GM19193 (cell line): ENCODE data around the gene SSBP3.

Source experiments
- POLR2A ChIP-seq: IDR thresholded peaks from 4 replicates; pipeline ENCODE4 v1.6.1; 2011; ENCODE audit not compliant: insufficient read depth, insufficient read length; ENCODE audit errors: extremely low read depth

Gene SSBP3

DNA sequence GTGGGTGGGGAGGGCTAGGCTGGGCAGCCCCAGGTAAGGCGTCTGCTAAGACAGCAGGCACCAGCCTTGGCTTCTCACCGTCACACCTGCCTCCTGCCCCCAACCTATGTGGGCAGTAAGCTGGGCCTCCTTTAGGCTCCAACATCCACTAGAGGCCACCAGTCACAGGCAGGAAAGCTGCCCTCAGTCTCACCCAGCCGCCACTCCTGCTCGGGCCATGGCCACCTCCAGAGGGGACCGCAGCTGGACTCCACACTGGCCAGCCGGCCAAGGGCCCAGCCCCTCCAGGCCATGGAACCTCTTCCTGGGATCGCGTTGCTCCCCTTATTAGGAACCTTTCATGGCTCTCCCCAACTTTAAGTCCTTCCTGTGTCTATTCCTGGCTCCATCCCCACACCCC is 131.7 kb downstream of the SSBP3 start:
- TF ChIP-seq POLR2A = no peak

GRCh38 chr1:54273795-54274163 is 132.4 kb downstream of the SSBP3 start:
- TF ChIP-seq POLR2A = no peak

DNA sequence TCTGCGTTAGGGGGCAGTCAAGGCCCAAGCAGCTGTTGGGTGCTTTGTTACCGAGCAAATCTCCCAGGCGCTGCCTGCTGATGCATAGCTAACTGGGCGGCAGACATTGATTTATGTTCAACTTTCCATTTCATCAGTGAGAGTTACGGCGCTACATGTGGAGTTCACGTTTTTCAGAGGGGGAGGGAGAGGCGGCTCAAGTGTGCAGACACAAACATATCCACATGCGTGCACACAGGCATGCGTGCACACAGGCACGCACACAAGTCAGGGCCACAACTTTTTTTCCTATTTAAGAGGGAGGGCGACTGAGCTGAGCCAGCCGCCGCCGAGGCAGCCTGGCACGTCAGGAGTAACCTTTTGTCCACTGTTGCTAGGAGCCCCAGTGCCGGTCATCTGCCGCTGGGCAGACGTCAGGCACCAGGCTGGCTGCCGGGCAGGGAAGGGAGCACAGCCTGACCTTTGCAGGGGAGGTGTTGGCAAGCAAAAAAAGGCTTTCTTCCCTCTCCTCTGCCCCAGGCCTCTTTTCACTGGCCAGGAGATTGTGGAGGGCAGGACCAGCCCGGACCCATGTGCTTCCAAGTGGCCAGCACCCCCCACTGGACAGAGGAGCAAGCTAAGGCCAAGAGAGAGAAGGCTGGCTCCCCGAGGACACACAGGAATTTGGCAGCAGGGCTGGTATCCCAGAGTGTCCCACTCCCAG is 133.0 kb downstream of the SSBP3 start:
- no peak for TF ChIP-seq POLR2A

- no peak for TF ChIP-seq POLR2A
Observed at GRCh38 chr1:54272772-54273091, 133.5 kb downstream of the SSBP3 start.

- no peak for TF ChIP-seq POLR2A
Observed at GRCh38 chr1:54272134-54272533, 134.1 kb downstream of the SSBP3 start.

DNA sequence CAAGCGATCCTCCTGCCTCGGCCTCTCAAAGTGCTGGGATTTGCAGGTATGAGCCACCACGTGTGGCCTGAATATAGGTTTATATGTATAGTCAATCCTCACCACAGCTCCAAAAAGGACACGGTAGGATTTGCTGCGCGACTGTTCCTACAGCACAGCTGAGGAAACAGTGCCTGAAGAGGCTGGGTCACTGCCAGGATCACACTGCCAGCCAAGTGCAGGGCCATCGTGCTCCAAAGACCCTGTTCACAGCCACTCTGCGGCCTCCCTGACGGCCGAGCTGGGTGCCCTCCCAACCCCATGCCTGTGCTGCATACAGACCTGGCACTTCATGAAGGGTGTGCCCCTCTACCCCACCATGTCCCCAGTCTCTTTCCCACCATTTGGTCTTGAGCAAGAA is 134.9 kb downstream of the SSBP3 start:
- no peak for TF ChIP-seq POLR2A

GRCh38 chr1:54270543-54270942 is 135.7 kb downstream of the SSBP3 start:
- no peak for TF ChIP-seq POLR2A

GRCh38 chr1:54268762-54269297 is 137.4 kb downstream of the SSBP3 start:
- TF ChIP-seq POLR2A = no peak

- TF ChIP-seq POLR2A = no peak
Observed at GRCh38 chr1:54267815-54268761, 138.1 kb downstream of the SSBP3 start.

GRCh38 chr1:54266908-54267307 is 139.3 kb downstream of the SSBP3 start:
- TF ChIP-seq POLR2A = no peak

- TF ChIP-seq POLR2A = no peak
Observed at GRCh38 chr1:54266195-54266594, 140.0 kb downstream of the SSBP3 start.

- TF ChIP-seq POLR2A = no peak
Observed at GRCh38 chr1:54265659-54266058, 140.5 kb downstream of the SSBP3 start.

DNA sequence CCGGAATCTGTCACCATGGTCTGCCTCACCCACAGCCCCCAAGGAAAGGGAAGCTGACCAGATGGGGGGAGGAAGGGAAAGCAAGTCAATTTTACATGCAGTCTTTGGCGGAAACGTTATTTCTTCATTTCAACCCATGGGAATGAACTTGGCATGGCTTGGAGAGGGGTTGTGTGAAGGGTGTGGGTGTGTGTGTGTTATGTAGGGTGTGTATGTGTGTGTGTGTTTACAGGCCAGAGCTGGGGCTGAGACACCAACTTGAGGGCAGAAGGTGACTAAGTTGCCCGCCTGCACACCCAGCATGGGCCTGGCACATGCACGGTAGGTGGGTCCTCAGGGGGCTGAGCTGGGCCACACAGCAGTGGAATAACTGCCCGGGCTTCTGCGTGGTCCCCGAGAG is 141.1 kb downstream of the SSBP3 start:
- no peak for TF ChIP-seq POLR2A

DNA sequence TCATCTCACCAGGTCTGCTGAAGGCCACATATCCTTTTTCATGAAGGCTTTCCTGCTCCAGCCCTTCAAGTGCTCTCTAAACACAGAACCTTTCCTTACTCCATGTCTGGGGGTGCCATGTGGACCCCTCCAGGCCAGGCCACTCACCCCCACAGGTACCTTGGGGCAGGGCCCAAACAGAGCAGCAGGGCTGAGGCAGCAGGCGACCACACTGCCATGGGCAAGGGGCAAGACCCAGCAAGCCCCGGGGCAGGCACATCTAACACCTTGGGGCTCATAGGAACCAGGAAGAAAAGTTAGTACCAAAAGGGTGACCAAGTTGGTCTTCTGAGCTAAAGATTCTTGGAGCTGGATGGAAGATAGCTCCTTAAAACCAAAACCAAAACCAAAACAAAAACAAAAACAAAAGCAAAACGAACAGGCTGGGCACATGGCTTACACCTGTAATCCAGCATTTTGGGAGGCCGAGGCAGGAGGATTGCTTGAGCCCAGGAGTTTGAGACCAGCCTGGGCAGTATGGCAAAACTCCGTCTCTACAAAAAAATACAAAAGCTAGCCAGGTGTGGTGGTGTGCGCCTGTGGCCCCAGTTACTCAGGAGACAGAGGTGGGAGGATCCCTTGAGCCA is 142.5 kb downstream of the SSBP3 start:
- TF ChIP-seq POLR2A = no peak

DNA sequence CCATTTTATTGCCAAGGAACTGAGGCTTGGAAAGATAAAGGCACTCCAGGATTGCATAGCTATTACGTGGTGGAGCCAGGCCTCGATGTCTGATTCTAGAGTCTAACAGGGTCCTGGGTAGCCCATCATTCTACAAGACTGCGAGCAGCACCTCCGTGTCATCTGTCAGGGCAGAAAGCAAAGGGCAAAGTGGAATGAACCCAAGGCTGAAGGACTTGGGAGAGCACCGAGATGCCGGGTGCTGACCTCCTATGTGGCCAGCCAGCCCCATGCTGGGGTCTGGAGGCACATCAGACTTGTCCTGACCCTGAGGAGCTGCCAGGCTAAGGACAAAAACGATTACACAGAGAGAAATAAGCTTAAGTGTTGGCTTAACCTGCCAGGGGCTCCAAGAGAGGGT is 143.9 kb downstream of the SSBP3 start:
- no peak for TF ChIP-seq POLR2A
